ENCODE measurements around the gene TPCN1. TPM values are rescaled to one million over a fixed set of nuclear protein-coding genes. Genes with fewer than 3 reads are reported as not detected.

Gene TPCN1
- total RNA-seq, 1 experiment from 2014 or later: 42.7 TPM

DNA sequence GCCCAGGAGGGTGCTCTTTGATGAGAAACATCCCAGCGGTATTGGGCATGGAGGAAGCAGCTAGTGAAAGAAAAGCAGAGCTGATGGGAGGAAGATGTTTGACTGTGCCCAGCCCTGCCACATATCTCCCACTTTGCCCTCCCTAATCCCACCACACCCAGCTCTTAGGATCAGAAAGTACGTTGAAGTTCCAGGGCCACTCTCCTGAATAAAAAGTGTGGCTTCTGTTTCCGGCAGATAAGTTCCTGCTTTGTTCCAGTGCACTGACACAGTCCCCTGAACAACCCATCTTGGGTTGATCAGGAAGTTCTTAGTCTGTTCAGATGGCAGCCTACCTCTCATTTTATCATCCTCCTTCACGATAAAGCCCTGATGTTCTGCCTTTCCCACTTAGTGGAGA lies 16.5 kb downstream of the TPCN1 start:
- Histone ChIP-seq H3K27ac (peak overlapping the region; percentile 93; the same call in 1 of the 2 replicates), H3K9me3 (ENCODE audit: insufficient read depth, low read depth) (no peaks in the 10 kb centered on the region), H3K4me3 (no peak overlapping the region), H3F3A (ENCODE audit: insufficient read depth, low read depth) (peaks cover 41% of the 10 kb centered on the region), H3K9me2 (ENCODE audit: insufficient read depth) (no peaks in the 10 kb centered on the region), H3K79me2 (ENCODE audit: low read depth) (peaks cover 12% of the 10 kb centered on the region), H3K36me3 (ENCODE audit: low read depth) (0 out of 2 replicates have a peak, but pooled peaks cover 9% of the 10 kb centered on the region), H4K20me1 (ENCODE audit: insufficient read depth) (no peaks in the 10 kb centered on the region), H3K4me1 (replicated peaks; ENCODE audit: insufficient read depth) (peaks cover 60% of the 10 kb centered on the region), H2AFZ (no peak overlapping the region), H3K27me3 (ENCODE audit: insufficient read depth, low read depth) (no peaks in the 10 kb centered on the region), H3K4me2 (no peak overlapping the region)
- BruUV-seq (replicated peaks): no TSS peak
- DNase-seq: no peak
- TF ChIP-seq EZH2 (IDR thresholded peaks at IDR 0.05; ENCODE audit: low read depth): no peak
- TF ChIP-seq, protein P1, sequence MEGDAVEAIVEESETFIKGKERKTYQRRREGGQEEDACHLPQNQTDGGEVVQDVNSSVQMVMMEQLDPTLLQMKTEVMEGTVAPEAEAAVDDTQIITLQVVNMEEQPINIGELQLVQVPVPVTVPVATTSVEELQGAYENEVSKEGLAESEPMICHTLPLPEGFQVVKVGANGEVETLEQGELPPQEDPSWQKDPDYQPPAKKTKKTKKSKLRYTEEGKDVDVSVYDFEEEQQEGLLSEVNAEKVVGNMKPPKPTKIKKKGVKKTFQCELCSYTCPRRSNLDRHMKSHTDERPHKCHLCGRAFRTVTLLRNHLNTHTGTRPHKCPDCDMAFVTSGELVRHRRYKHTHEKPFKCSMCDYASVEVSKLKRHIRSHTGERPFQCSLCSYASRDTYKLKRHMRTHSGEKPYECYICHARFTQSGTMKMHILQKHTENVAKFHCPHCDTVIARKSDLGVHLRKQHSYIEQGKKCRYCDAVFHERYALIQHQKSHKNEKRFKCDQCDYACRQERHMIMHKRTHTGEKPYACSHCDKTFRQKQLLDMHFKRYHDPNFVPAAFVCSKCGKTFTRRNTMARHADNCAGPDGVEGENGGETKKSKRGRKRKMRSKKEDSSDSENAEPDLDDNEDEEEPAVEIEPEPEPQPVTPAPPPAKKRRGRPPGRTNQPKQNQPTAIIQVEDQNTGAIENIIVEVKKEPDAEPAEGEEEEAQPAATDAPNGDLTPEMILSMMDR (conservative IDR thresholded peaks at IDR 0.05): no peak
- POLR2A ChIA-PET (ENCODE audit: unreplicated experiment): no interaction called here
- CTCF ChIA-PET: no interaction called here
- intact Hi-C loops (cut with micrococcal nuclease; ENCODE audit: unreplicated experiment): no loop called here

DNA sequence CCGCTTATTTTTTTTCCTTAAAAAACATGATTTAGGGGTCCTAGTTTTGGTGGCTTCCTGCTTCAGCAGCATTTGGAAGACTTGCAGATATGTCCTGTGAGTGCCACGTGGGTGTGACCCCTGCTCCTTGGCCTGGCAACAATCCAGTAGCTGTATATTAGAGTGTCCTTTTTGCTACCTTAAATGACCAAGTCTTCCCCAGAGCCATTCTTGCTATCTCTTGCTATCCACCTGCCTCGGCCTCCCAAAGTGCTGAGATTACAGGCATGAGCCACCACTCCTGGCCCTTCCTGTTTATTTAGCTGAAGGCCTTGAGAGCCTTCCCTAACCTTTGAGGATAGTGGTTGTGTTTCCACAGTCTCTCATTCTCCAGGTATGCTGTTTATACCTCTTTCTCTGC lies 17.0 kb downstream of the TPCN1 start:
- no peak overlapping the region for H3K4me3 ChIP-seq
- ChIA-PET CTCF (no interaction called here), POLR2A (ENCODE audit: unreplicated experiment) (no interaction called here)
- 0 out of 2 replicates have a peak, but pooled peaks cover 7% of the 10 kb centered on the region for H3K36me3 ChIP-seq (ENCODE audit: low read depth)
- intact Hi-C loops (cut with micrococcal nuclease; ENCODE audit: unreplicated experiment): no loop called here
- peak overlapping the region; percentile 93; the same call in 1 of the 2 replicates for H3K27ac ChIP-seq
- TF ChIP-seq EZH2 (IDR thresholded peaks at IDR 0.05; ENCODE audit: low read depth): no peak
- TF ChIP-seq, protein P1 (conservative IDR thresholded peaks at IDR 0.05): no peak
- no TSS peak for BruUV-seq (replicated peaks)
- peaks cover 46% of the 10 kb centered on the region for H3F3A ChIP-seq (ENCODE audit: insufficient read depth, low read depth)
- no peak overlapping the region for H3K4me2 ChIP-seq
- no peak for DNase-seq
- H3K79me2 ChIP-seq (ENCODE audit: low read depth): peaks cover 17% of the 10 kb centered on the region
- H3K27me3 ChIP-seq (ENCODE audit: insufficient read depth, low read depth): no peaks in the 10 kb centered on the region
- no peaks in the 10 kb centered on the region for H3K9me2 ChIP-seq (ENCODE audit: insufficient read depth)
- H3K9me3 ChIP-seq (ENCODE audit: insufficient read depth, low read depth): no peaks in the 10 kb centered on the region
- peaks cover 66% of the 10 kb centered on the region for H3K4me1 ChIP-seq (replicated peaks; ENCODE audit: insufficient read depth)
- no peak overlapping the region for H2AFZ ChIP-seq
- H4K20me1 ChIP-seq (ENCODE audit: insufficient read depth): no peaks in the 10 kb centered on the region

DNA sequence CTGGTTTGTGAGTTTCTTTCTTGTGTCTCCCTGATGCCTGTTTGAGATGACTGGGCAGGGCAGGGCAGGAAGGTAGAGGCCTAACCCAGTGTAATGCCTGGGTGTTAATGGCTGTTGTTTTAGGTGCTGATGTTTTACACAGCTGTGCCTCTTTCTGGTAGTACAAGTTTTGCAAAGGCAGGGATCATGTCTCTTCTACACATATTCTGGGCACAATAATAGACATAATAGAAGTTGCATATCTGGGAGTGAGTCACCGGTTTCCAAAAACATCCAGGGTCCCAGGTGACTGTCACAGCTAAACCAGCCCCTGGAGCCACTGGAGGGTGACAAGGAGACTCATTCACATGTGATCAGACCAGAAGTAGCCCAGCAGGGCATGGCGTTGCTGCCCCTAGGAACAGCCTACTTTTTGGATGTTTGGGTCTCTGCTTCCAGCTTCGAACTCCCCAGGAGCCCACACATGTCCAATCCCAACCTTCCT lies 18.1 kb downstream of the TPCN1 start:
- H3K36me3 ChIP-seq (ENCODE audit: low read depth): no peaks in the 10 kb centered on the region
- no peak overlapping the region for H2AFZ ChIP-seq
- no peak for TF ChIP-seq EZH2 (IDR thresholded peaks at IDR 0.05; ENCODE audit: low read depth)
- TF ChIP-seq, protein P1 (conservative IDR thresholded peaks at IDR 0.05): no peak
- peaks cover 76% of the 10 kb centered on the region for H3K4me1 ChIP-seq (replicated peaks; ENCODE audit: insufficient read depth)
- H3K79me2 ChIP-seq (ENCODE audit: low read depth): peaks cover 22% of the 10 kb centered on the region
- H3K4me2 ChIP-seq: peak overlapping the region; percentile 66
- BruUV-seq (replicated peaks): no TSS peak
- H3K27me3 ChIP-seq (ENCODE audit: insufficient read depth, low read depth): no peaks in the 10 kb centered on the region
- H3K4me3 ChIP-seq: no peak overlapping the region
- ChIA-PET POLR2A (ENCODE audit: unreplicated experiment) (no interaction called here), CTCF (no interaction called here)
- H3F3A ChIP-seq (ENCODE audit: insufficient read depth, low read depth): peaks cover 49% of the 10 kb centered on the region
- intact Hi-C loops (cut with micrococcal nuclease; ENCODE audit: unreplicated experiment): no loop called here
- no peaks in the 10 kb centered on the region for H4K20me1 ChIP-seq (ENCODE audit: insufficient read depth)
- H3K9me2 ChIP-seq (ENCODE audit: insufficient read depth): no peaks in the 10 kb centered on the region
- peak overlapping the region; percentile 93 for H3K27ac ChIP-seq
- peak in 1 of 2 experiments; percentile 44 for DNase-seq
- no peaks in the 10 kb centered on the region for H3K9me3 ChIP-seq (ENCODE audit: insufficient read depth, low read depth)

All from PC-9 (cell line).